DND-41 (cell line): ENCODE measurements around the gene STK24.

Experiments
- ATAC-seq: fragments of 200-7000 bp; cut with Tn5 transposase; 3 replicates; pipeline ENCODE4 v1.9.1; 2021; ENCODE audit warnings: low read depth; ENCODE audit not compliant: insufficient read depth
- DNase-seq: peaks from one replicate; pipeline ENCODE4 v3.0.0-alpha.2; 2020
- H2AFZ ChIP-seq: 2 replicates; pipeline ENCODE4 v1.6.0; 2012; ENCODE audit warnings: low read depth, low read length
- H3K27ac ChIP-seq: 2 replicates; pipeline ENCODE4 v1.5.1; 2012; ENCODE audit warnings: low read length, inconsistent platforms
- H3K27me3 ChIP-seq: fragments of 200-600 bp; sonication (generic); 2 replicates; pipeline ENCODE4 v1.6.0; 2012; ENCODE audit warnings: low read length, mild to moderate bottlenecking, inconsistent platforms; ENCODE audit not compliant: insufficient read depth, poor library complexity
- H3K36me3 ChIP-seq: 2 replicates; pipeline ENCODE4 v1.5.1; 2012; ENCODE audit warnings: low read length, inconsistent platforms; ENCODE audit not compliant: insufficient read depth
- H3K4me1 ChIP-seq: 2 replicates; pipeline ENCODE4 v1.5.1; 2012; ENCODE audit warnings: mild to moderate bottlenecking, low read length; ENCODE audit not compliant: insufficient read depth
- H3K4me2 ChIP-seq: 2 replicates; pipeline ENCODE4 v1.6.0; 2012; ENCODE audit warnings: mild to moderate bottlenecking, moderate library complexity, low read length, inconsistent platforms; ENCODE audit not compliant: insufficient read depth
- H3K4me3 ChIP-seq, 2 experiments: fragments of 200-600 bp in 1 of 2; shearing (Covaris generic) in 1 of 2; 2 replicates each; pipeline ENCODE4 v1.5.1; 2012 to 2016; ENCODE audit warnings: inconsistent platforms in 2 of 2, low read length in 2 of 2, mild to moderate bottlenecking in 2 of 2, low read depth in 1 of 2, moderate library complexity in 1 of 2
- H3K79me2 ChIP-seq: 2 replicates; pipeline ENCODE4 v1.6.0; 2012; ENCODE audit warnings: low read length, inconsistent platforms; ENCODE audit not compliant: insufficient read depth
- H3K9ac ChIP-seq: 2 replicates; pipeline ENCODE4 v1.6.0; 2012; ENCODE audit warnings: low read depth, mild to moderate bottlenecking, inconsistent platforms, low read length, moderate library complexity
- H3K9me3 ChIP-seq: 2 replicates; pipeline ENCODE4 v1.5.1; 2012; ENCODE audit warnings: low read length, moderate library complexity, mild to moderate bottlenecking, inconsistent platforms; ENCODE audit not compliant: insufficient read depth, severe bottlenecking
- H4K20me1 ChIP-seq: 2 replicates; pipeline ENCODE4 v1.6.0; 2012; ENCODE audit warnings: low read length; ENCODE audit not compliant: insufficient read depth
- EZH2 ChIP-seq: IDR thresholded peaks from 3 replicates; pipeline ENCODE4 v1.6.1; 2012; ENCODE audit warnings: borderline replicate concordance, low read depth, mild to moderate bottlenecking, moderate library complexity, low read length, inconsistent platforms; ENCODE audit not compliant: severe bottlenecking
- TF ChIP-seq, protein P1 (sequence below): IDR thresholded peaks from 2 replicates; pipeline ENCODE4 v1.5.1; 2012; ENCODE audit warnings: borderline replicate concordance, low read length, moderate library complexity, mild to moderate bottlenecking; ENCODE audit not compliant: poor library complexity, severe bottlenecking; ENCODE audit errors: extremely low read depth

The STK24 gene

GRCh38 chr13:98476538-98476966 is 100.4 kb downstream of the STK24 start:
- Histone ChIP-seq H3K36me3 (peaks cover 53% of the 10 kb centered on the region), H3K79me2 (peaks cover 57% of the 10 kb centered on the region), H3K9me3 (no peaks in the 10 kb centered on the region), H2AFZ (peak overlapping the region; percentile 46), H3K4me3 (peak overlapping the region in 1 of 2 experiments; percentile 46; a peak in 2 of 4 replicates), H3K4me2 (peak overlapping the region; percentile 64), H3K9ac (peak overlapping the region; percentile 38), H3K4me1 (peaks cover 38% of the 10 kb centered on the region), H3K27ac (peak overlapping the region; percentile 75), H4K20me1 (peaks cover 50% of the 10 kb centered on the region), H3K27me3 (no peaks in the 10 kb centered on the region)
- DNase-seq = peak; percentile 90
- peak; percentile 99 for ATAC-seq
- TF ChIP-seq, protein P1, sequence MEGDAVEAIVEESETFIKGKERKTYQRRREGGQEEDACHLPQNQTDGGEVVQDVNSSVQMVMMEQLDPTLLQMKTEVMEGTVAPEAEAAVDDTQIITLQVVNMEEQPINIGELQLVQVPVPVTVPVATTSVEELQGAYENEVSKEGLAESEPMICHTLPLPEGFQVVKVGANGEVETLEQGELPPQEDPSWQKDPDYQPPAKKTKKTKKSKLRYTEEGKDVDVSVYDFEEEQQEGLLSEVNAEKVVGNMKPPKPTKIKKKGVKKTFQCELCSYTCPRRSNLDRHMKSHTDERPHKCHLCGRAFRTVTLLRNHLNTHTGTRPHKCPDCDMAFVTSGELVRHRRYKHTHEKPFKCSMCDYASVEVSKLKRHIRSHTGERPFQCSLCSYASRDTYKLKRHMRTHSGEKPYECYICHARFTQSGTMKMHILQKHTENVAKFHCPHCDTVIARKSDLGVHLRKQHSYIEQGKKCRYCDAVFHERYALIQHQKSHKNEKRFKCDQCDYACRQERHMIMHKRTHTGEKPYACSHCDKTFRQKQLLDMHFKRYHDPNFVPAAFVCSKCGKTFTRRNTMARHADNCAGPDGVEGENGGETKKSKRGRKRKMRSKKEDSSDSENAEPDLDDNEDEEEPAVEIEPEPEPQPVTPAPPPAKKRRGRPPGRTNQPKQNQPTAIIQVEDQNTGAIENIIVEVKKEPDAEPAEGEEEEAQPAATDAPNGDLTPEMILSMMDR = no peak
- TF ChIP-seq EZH2 = no peak

- H3K4me3 ChIP-seq = peak overlapping the region in 1 of 2 experiments; percentile 46; a peak in 2 of 4 replicates
- peak overlapping the region; percentile 64 for H3K4me2 ChIP-seq
- peak overlapping the region; percentile 75 for H3K27ac ChIP-seq
- DNase-seq = no peak
- H4K20me1 ChIP-seq = peaks cover 47% of the 10 kb centered on the region
- no peak for TF ChIP-seq EZH2
- TF ChIP-seq, protein P1 = no peak
- peaks cover 53% of the 10 kb centered on the region for H3K36me3 ChIP-seq
- peak overlapping the region; percentile 46 for H2AFZ ChIP-seq
- H3K79me2 ChIP-seq = peaks cover 57% of the 10 kb centered on the region
- H3K4me1 ChIP-seq = peaks cover 38% of the 10 kb centered on the region
- ATAC-seq = peak; percentile 38
- no peaks in the 10 kb centered on the region for H3K9me3 ChIP-seq
- H3K27me3 ChIP-seq = no peaks in the 10 kb centered on the region
- peak overlapping the region; percentile 34 for H3K9ac ChIP-seq
These were observed 100.8 kb downstream of the STK24 start for GRCh38 chr13:98476106-98476505.

DNA sequence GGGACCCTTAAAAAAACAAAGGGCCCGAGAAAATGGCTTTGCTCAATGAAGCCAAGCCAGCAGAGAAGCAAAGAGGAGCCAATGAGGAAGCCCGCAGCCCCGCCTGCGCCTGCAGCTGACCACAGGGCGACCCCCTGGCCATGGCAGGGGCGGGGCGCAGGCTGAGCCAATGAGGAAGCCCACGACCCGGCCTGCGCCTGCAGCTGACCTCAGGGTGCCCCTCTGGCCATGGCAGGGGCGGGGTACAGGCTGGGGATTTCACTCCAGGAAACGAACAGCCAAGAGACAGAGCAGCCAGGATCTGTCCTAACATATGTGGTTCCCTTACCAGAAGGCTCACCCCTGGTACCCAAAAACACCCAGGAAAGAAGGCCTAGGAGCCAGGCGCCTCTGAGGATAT is 101.4 kb downstream of the STK24 start:
- ATAC-seq = no peak
- no peak overlapping the region for H2AFZ ChIP-seq
- H3K36me3 ChIP-seq = peaks cover 54% of the 10 kb centered on the region
- H3K9ac ChIP-seq = peak overlapping the region; percentile 21; the same call in 1 of the 2 replicates
- H4K20me1 ChIP-seq = peaks cover 45% of the 10 kb centered on the region
- no peaks in the 10 kb centered on the region for H3K9me3 ChIP-seq
- peaks cover 58% of the 10 kb centered on the region for H3K79me2 ChIP-seq
- no peak for DNase-seq
- H3K4me2 ChIP-seq = peak overlapping the region; percentile 64; the same call in 1 of the 2 replicates
- peaks cover 38% of the 10 kb centered on the region for H3K4me1 ChIP-seq
- TF ChIP-seq, protein P1 = no peak
- no peak for TF ChIP-seq EZH2
- no peak overlapping the region for H3K4me3 ChIP-seq
- H3K27me3 ChIP-seq = no peaks in the 10 kb centered on the region
- H3K27ac ChIP-seq = peak overlapping the region; percentile 47; the same call in 1 of the 2 replicates

- Histone ChIP-seq H3K27ac (no peak overlapping the region), H3K79me2 (peaks cover 59% of the 10 kb centered on the region), H3K4me1 (peaks cover 38% of the 10 kb centered on the region), H3K9ac (no peak overlapping the region), H3K9me3 (no peaks in the 10 kb centered on the region), H2AFZ (no peak overlapping the region), H3K27me3 (no peaks in the 10 kb centered on the region), H3K36me3 (peaks cover 58% of the 10 kb centered on the region), H3K4me3 (no peak overlapping the region), H3K4me2 (no peak overlapping the region), H4K20me1 (peaks cover 43% of the 10 kb centered on the region)
- ATAC-seq (no peak), DNase-seq (no peak)
- TF ChIP-seq, protein P1 = no peak
- TF ChIP-seq EZH2 = no peak
These were observed 102.1 kb downstream of the STK24 start for GRCh38 chr13:98474761-98475160.
